Dendritic cell treated with granulocyte-macrophage colony-stimulating factor and Interleukin-4, amounts not matched to agents 40 ng/mL and 50 ng/mL, for 4 days (primary cell): Measurements from ENCODE around the gene LRRTM4.

Source experiments
- H3K27ac Mint-ChIP-seq: one replicate; pipeline ENCODE4 v1.8.0; 2022; ENCODE audit warnings: mild to moderate bottlenecking, mixed read lengths
- H3K27me3 Mint-ChIP-seq: one replicate; pipeline ENCODE4 v1.8.0; 2022; ENCODE audit warnings: mild to moderate bottlenecking, mixed read lengths
- H3K36me3 Mint-ChIP-seq: one replicate; pipeline ENCODE4 v1.8.0; 2022; ENCODE audit warnings: low read depth, mixed read lengths
- H3K4me1 Mint-ChIP-seq: one replicate; pipeline ENCODE4 v1.8.0; 2022; ENCODE audit warnings: low read depth, mixed read lengths
- H3K4me3 Mint-ChIP-seq: one replicate; pipeline ENCODE4 v1.8.0; 2022; ENCODE audit warnings: mild to moderate bottlenecking, moderate library complexity, mixed read lengths
- H3K9me3 Mint-ChIP-seq: one replicate; pipeline ENCODE4 v1.8.0; 2022; ENCODE audit warnings: mixed read lengths
- intact Hi-C: fragments of 100-400 bp; cut with micrococcal nuclease; formaldehyde crosslinking; loops from one replicate; pipeline ENCODE4 v1.15.0; 2022

The LRRTM4 gene

GRCh38 chr2:77021161-77021560, 501.0 kb downstream of the LRRTM4 start:
- intact Hi-C loops, result no loop called here
- no peaks in the 10 kb centered on the region for H3K9me3 Mint-ChIP-seq
- no peaks in the 10 kb centered on the region for H3K4me1 Mint-ChIP-seq
- H3K4me3 Mint-ChIP-seq, result no peak overlapping the region
- H3K36me3 Mint-ChIP-seq, result no peaks in the 10 kb centered on the region
- H3K27me3 Mint-ChIP-seq, result no peaks in the 10 kb centered on the region
- H3K27ac Mint-ChIP-seq, result no peak overlapping the region

GRCh38 chr2:77018219-77018618, 504.0 kb downstream of the LRRTM4 start:
- H3K36me3 Mint-ChIP-seq, result no peaks in the 10 kb centered on the region
- intact Hi-C loops, result no loop called here
- no peak overlapping the region for H3K27ac Mint-ChIP-seq
- no peak overlapping the region for H3K4me3 Mint-ChIP-seq
- no peaks in the 10 kb centered on the region for H3K9me3 Mint-ChIP-seq
- H3K27me3 Mint-ChIP-seq, result no peaks in the 10 kb centered on the region
- H3K4me1 Mint-ChIP-seq, result no peaks in the 10 kb centered on the region

DNA sequence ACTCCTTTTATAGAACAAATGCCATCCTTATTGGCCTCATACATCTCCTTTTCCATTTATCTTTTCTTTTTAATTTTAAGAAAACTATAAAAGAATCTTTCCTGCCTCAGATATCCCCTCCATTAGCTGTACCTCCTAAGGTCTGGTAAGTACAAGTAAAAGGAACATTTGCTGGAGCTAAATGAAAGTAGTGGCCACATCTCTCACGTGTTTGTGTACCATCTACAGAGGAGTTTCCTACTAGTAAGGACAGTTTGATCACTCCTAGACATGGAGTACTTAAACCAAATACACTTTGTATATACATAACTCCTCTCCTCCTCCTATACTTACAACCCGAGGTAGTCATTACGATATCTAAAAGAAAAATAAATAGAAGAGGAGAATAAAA, 504.8 kb downstream of the LRRTM4 start:
- H3K4me3 Mint-ChIP-seq, result no peak overlapping the region
- intact Hi-C loops, result no loop called here
- H3K36me3 Mint-ChIP-seq, result no peaks in the 10 kb centered on the region
- no peaks in the 10 kb centered on the region for H3K4me1 Mint-ChIP-seq
- H3K27ac Mint-ChIP-seq, result no peak overlapping the region
- no peaks in the 10 kb centered on the region for H3K9me3 Mint-ChIP-seq
- no peaks in the 10 kb centered on the region for H3K27me3 Mint-ChIP-seq

- H3K27ac Mint-ChIP-seq, result no peak overlapping the region
- H3K4me3 Mint-ChIP-seq, result no peak overlapping the region
- no peaks in the 10 kb centered on the region for H3K36me3 Mint-ChIP-seq
- H3K27me3 Mint-ChIP-seq, result no peaks in the 10 kb centered on the region
- no peaks in the 10 kb centered on the region for H3K9me3 Mint-ChIP-seq
- intact Hi-C loops, result no loop called here
- H3K4me1 Mint-ChIP-seq, result no peaks in the 10 kb centered on the region
These were observed 505.5 kb downstream of the LRRTM4 start for GRCh38 chr2:77016443-77017354.

DNA sequence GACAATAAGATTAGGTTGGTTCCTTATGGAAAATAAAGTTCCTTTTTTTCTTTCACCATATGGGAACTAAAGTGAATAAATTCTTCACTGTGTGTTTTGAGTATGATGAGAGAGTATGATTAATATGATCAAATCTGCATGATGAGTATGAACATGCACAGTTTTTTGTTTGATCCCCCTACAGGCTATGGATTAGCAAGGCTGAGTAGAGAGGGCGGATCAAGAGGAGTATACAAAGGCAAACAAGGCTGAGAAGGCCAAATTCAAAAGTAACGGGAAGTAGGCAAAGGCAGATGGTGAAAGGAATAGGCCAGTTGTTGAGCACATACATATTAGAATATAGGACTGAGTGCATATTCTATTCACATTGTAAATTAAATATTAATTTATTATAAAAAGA, 508.2 kb downstream of the LRRTM4 start:
- no peaks in the 10 kb centered on the region for H3K27me3 Mint-ChIP-seq
- H3K9me3 Mint-ChIP-seq, result no peaks in the 10 kb centered on the region
- H3K36me3 Mint-ChIP-seq, result no peaks in the 10 kb centered on the region
- H3K4me1 Mint-ChIP-seq, result no peaks in the 10 kb centered on the region
- intact Hi-C loops, result no loop called here
- H3K4me3 Mint-ChIP-seq, result no peak overlapping the region
- H3K27ac Mint-ChIP-seq, result no peak overlapping the region

GRCh38 chr2:77013457-77013856, 508.7 kb downstream of the LRRTM4 start:
- Mint-ChIP-seq H3K27me3 (no peaks in the 10 kb centered on the region), H3K27ac (no peak overlapping the region), H3K36me3 (no peaks in the 10 kb centered on the region), H3K9me3 (no peaks in the 10 kb centered on the region), H3K4me3 (no peak overlapping the region), H3K4me1 (no peaks in the 10 kb centered on the region)
- intact Hi-C loops, result no loop called here

DNA sequence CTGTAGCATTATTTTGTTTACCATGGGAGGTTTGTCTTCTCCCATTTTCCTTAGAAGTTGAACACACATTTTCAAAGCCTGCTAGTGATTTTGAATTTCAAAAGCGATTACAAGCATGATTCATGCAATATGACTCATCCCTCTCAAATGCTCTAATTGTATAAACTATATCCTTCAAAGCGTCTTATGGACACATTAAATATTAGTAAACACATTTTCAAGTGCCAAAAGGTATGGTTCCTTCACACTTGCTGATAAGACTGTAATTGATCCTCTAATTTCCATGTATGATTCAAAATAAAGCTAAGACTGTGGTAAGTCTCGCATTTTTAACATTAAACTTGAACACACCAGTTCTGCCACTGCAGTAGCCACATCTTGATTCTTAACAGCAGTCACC, 512.9 kb downstream of the LRRTM4 start:
- Mint-ChIP-seq H3K4me3 (no peak overlapping the region), H3K27me3 (no peaks in the 10 kb centered on the region), H3K36me3 (no peaks in the 10 kb centered on the region), H3K4me1 (no peaks in the 10 kb centered on the region), H3K27ac (no peak overlapping the region), H3K9me3 (no peaks in the 10 kb centered on the region)
- intact Hi-C loops, result no loop called here

GRCh38 chr2:77008853-77009252, 513.3 kb downstream of the LRRTM4 start:
- H3K4me1 Mint-ChIP-seq, result no peaks in the 10 kb centered on the region
- H3K9me3 Mint-ChIP-seq, result no peaks in the 10 kb centered on the region
- intact Hi-C loops, result no loop called here
- H3K27ac Mint-ChIP-seq, result no peak overlapping the region
- H3K27me3 Mint-ChIP-seq, result no peaks in the 10 kb centered on the region
- no peak overlapping the region for H3K4me3 Mint-ChIP-seq
- H3K36me3 Mint-ChIP-seq, result no peaks in the 10 kb centered on the region

DNA sequence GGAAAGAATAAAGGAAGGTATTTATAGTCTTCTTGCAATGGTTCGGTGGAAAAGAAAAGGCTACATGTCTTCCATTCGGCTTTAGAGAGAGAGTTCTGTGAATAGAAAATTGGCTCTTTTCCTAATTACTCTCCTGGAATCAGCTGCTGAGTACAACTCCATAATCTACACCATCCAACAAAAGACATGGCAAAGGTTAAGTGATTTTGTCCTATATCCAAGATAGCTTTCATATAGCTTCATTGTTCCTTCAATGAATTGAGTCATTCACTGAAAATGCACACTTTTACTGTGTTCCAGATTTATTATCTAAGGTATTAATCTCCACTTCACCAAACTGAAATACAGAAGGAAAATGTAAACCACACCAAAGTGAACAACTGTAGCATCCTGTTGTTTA, 514.5 kb downstream of the LRRTM4 start:
- H3K27ac Mint-ChIP-seq, result no peak overlapping the region
- intact Hi-C loops, result no loop called here
- no peaks in the 10 kb centered on the region for H3K9me3 Mint-ChIP-seq
- H3K4me3 Mint-ChIP-seq, result no peak overlapping the region
- no peaks in the 10 kb centered on the region for H3K36me3 Mint-ChIP-seq
- H3K27me3 Mint-ChIP-seq, result no peaks in the 10 kb centered on the region
- H3K4me1 Mint-ChIP-seq, result no peaks in the 10 kb centered on the region

DNA sequence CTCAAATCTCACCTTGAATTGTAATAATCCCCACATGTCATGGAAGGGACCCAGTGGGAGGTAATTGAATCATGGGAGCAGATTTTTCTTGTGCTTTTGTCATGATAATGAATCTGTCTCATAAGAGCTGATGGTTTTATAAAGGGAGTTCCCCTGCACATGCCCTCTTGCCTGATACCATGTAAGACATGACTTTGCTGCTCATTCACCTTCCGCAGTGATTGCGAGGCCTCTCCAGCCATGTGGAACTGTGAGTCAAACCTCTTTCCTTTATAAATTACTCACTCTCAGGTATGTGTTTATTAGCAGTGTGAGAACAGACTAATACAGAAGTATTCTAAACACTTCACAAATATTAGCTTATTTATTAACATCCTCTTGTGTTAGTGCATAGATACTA, 516.7 kb downstream of the LRRTM4 start:
- no peaks in the 10 kb centered on the region for H3K4me1 Mint-ChIP-seq
- no peaks in the 10 kb centered on the region for H3K36me3 Mint-ChIP-seq
- no peak overlapping the region for H3K4me3 Mint-ChIP-seq
- H3K9me3 Mint-ChIP-seq, result no peaks in the 10 kb centered on the region
- no peaks in the 10 kb centered on the region for H3K27me3 Mint-ChIP-seq
- H3K27ac Mint-ChIP-seq, result no peak overlapping the region
- intact Hi-C loops, result no loop called here

DNA sequence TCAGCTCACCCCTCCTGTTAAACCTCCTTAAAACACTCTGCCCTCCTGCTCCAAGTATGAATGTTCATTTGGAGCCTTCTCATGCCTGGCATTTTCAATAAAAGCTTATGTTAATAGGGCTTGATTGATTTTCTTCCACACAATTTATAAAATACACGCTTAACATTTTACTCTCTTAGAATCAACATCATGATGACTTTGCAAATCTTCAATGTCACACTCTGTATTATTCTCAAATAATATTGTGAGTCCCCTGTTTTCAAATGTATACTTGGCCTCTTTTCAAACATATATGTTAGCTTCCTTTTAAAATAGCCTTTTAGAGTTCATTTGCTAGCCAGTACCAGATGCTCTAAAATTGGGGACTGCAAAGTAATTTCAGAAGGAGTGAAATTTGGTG, 520.3 kb downstream of the LRRTM4 start:
- H3K27ac Mint-ChIP-seq, result no peak overlapping the region
- no peaks in the 10 kb centered on the region for H3K27me3 Mint-ChIP-seq
- no peaks in the 10 kb centered on the region for H3K9me3 Mint-ChIP-seq
- intact Hi-C loops, result no loop called here
- no peaks in the 10 kb centered on the region for H3K4me1 Mint-ChIP-seq
- no peaks in the 10 kb centered on the region for H3K36me3 Mint-ChIP-seq
- H3K4me3 Mint-ChIP-seq, result no peak overlapping the region

DNA sequence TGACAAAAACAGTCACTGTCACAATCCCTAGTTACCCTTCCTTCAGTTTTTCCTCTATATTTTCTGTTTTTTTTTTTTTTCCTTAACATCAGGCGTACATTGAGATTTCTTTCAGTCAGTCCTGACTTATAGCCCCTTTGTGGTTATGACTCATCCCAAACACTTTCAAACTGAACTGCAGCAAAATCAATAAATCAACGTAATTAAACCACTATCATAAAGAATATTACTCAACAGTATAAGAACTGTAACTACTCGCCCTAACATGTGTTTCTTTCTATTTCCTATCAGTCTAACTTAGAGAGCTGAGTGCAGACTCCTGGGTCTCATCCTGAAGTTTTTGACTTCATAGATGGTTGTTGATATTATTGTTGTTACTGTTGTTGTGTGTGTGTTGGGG, 523.5 kb downstream of the LRRTM4 start:
- Mint-ChIP-seq H3K27me3 (no peaks in the 10 kb centered on the region), H3K36me3 (no peaks in the 10 kb centered on the region), H3K4me3 (no peak overlapping the region), H3K27ac (no peak overlapping the region), H3K9me3 (no peaks in the 10 kb centered on the region), H3K4me1 (no peaks in the 10 kb centered on the region)
- intact Hi-C loops, result no loop called here

- Mint-ChIP-seq H3K36me3 (no peaks in the 10 kb centered on the region), H3K27ac (no peak overlapping the region), H3K4me3 (no peak overlapping the region), H3K9me3 (no peaks in the 10 kb centered on the region), H3K27me3 (no peaks in the 10 kb centered on the region), H3K4me1 (no peaks in the 10 kb centered on the region)
- intact Hi-C loops, result no loop called here
These were observed 524.0 kb downstream of the LRRTM4 start for GRCh38 chr2:76998152-76998551.

- Mint-ChIP-seq H3K4me3 (no peak overlapping the region), H3K9me3 (no peaks in the 10 kb centered on the region), H3K4me1 (no peaks in the 10 kb centered on the region), H3K36me3 (no peaks in the 10 kb centered on the region), H3K27ac (no peak overlapping the region), H3K27me3 (no peaks in the 10 kb centered on the region)
- intact Hi-C loops, result no loop called here
These were observed 524.9 kb downstream of the LRRTM4 start for GRCh38 chr2:76997296-76997695.
